Activated CD8-positive, alpha-beta memory T cell treated with anti-CD3 and anti-CD28 coated beads, Interleukin-2, amount 50 U/mL, for 24 hours (primary cell): ENCODE results near the gene CDC25A.
"Not testable (repeated sequence)": the region's sequence is repeated elsewhere in the genome, so short reads cannot be mapped to it uniquely, and the experiment has no call there.

ENCODE experiments used
- DNase-seq: peaks from one replicate; pipeline ENCODE4 v3.0.0-alpha.2; 2020; ENCODE audit errors: extremely low read depth

Gene CDC25A

DNA sequence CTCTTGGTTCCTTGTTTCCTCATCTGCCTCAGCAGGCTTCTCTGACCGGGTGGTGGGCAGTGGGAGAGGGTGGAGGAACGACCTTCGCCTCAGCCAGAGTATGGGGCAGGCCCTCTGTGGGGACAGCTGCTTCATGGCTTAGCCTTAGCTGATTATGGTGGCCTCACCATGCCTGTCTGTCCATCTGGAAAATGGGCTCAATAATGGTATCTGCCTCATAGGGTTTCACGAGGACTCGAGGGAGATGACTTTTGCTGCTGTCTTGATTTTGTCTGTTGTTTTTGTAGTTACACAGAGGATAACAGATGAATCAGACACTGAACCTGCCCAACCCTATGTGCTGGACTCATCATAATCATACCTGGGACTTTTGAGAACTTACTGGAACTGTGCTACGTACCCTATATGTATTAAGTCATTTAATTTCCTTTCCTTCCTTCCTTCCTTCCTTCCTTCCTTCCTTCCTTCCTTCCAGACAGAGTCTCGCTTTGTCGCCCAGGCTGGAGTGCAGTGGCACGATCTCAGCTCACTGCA is 46.5 kb downstream of the CDC25A start:
- no peak for DNase-seq

GRCh38 chr3:48140936-48141603 is 47.1 kb downstream of the CDC25A start:
- DNase-seq: no peak

GRCh38 chr3:48140336-48140757 is 47.9 kb downstream of the CDC25A start:
- DNase-seq: no peak

DNA sequence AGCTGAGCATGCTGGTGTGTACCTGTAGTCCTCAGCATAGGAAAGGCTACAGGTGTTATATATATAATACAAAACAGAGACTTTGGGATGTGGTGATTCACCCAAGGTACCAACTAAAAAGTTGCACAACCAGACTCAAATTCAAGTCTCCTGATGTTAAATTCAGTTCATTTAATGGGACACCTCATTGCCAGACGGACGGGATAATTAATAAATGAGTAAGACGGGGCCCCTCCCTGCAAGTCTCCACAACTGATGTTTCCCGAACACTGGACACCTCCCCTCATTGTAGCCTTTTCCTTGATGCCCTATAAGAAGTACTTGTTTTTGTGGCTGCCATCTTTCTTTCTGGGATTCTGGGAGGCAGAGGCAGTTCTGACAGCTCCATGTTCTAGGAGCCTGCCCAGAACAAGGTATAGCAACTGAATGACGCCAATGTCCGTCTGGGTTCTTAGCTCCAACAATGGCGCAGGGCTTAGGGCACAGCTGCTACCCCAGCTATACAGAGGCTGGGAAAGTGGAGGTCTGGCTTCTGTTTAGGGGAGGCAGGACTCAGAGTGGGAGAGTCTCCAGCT is 50.7 kb downstream of the CDC25A start:
- no peak for DNase-seq

DNA sequence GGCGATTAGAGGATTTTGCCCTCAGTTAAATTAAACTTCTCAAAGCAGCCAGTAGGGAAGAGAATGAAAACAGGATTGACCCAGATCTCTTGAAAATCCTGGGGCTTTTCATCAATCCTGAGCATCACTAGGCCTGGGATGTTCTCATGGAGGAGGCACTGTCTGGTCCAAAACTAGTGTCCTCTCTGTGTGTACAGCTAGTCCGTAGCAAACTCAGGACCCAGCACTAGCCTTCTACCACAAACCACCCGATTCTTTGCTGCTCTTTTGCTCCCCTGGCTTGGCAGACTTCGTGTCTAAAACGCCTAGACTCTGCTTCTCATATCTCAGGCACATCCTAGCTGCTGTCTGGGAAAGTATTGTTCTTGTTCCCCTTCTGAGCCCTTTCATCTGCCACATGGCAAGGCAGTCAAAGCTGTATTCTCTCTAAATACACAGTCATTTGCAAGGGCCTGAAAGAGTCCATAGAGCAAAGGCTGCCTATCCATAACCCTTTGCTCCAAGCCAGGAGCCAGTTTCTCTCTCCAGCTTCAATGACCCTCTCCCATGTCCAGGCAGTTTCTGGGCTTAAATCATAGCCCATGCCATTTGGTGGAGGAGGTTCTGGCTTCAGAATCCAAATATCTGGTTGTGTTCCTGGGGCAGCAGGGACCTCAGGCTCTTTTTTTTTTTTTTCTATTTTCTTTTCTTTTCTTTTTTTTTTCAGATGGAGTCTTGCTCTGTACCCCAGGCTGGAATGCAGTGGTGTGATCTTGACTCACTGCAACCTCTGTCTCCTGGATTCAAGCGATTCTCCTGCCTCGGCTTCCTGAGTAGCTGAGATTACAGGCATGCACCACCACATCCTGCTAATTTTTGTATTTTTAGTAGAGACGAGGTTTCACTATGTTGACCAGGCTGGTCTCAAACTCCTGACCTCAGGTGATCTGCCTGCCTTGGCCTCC is 52.4 kb downstream of the CDC25A start:
- no peak for DNase-seq

DNA sequence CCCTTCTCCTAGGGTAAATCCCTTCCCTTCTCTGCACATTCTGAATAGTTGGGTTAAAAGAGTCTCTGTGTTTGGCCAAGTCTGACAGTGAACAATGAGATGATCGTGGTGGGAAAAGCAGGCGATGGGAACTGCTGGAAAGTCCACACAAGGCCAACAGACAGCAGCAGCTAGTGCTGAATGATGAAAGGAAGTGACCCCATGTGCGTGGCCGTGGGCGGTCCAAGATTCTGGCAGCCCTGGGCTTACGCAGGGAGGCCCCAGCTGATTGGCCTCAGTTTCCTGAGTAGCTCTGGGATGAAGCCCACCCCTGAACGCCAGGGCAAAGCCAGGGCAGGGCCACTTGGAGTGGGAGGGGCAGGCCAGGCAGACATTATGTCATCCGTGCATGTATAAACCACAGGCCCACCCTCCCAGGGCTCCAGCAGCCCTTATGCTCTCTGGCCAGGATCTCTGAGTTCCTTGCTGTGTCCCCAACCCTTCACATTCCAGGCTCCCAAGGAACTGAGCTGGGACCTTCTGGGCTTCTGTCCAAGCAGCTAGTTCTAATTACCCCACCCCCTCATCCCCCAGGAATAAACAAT is 57.8 kb downstream of the CDC25A start:
- no peak for DNase-seq

DNA sequence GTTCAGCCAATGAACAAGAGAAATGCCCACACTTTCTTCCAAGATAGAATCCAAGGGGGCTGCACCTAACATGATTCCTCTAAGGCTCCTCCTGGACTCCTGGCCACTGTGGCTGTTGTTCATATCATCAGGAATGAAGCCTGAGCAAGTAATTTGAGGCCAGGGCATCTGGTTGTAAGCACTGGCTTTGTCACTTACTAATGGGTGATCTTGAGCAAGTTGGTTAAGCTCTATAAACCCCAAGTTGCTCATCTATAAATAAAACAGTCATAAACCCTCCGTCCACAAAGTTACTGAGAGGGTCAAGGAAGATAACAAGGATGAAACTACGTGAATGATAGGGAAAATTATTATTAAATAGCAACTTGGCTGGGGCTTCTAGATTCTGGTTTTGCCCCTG is 58.3 kb downstream of the CDC25A start:
- DNase-seq: no peak

DNA sequence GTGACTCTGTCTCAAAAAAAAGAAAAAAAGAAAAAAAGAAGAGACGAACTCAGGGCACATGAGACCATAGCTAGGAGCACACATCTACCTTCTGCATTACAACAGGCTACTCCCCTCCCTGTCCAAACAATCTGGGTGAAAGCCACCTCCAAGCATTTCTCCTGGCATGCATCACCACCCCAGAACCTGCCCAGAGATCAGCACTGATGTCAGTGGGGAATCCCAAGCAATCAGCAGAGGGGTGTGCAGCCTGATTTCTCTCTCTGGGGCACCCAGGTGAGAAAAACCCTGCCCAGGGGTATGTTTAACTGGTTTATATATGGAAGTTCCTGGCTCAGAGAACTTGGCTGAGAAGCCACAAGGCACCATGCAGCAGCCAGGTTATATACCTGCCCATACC is 59.4 kb downstream of the CDC25A start:
- no peak for DNase-seq

GRCh38 chr3:48125886-48126622 is 62.2 kb downstream of the CDC25A start:
- DNase-seq: no peak

GRCh38 chr3:48125013-48125705 is 63.1 kb downstream of the CDC25A start:
- DNase-seq: no peak

DNA sequence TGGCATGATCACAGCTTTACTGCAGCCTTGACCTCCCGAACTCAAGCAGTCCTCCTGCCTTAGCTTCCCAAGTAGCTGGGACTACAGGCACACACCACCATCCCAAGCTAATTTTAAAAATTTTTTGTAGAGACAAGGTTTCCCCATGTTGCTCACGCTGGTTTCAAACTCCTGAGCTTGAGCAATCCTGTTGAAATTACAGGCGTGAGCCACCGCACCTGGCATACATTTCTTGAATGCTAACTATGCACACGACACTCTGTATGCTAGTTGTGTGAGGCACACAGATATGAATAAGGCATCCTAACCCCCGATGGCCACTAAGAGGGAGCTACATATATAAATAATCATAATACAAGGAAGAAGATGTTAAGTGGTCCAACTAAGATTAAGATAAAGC is 64.9 kb downstream of the CDC25A start:
- no peak for DNase-seq

DNA sequence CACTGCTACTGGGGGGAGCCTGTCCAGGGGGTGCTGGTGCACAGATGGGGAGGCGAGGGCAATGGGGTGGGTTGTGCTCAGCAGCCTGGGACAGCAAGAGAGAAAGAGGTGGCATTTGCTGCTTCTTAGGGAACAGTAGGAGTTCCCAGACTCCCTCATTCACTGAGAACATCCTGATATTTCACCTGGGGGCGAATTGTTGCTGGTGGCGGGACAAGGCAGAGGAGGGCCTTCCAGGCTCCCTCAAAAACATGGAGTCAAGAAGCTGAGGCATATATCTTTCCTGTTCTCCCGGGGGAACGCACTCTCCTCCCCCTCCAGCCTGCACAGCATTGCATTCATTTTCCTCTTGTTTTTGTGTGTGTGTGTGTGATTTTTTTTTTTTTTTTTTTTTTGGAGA is 65.7 kb downstream of the CDC25A start:
- no peak for DNase-seq

DNA sequence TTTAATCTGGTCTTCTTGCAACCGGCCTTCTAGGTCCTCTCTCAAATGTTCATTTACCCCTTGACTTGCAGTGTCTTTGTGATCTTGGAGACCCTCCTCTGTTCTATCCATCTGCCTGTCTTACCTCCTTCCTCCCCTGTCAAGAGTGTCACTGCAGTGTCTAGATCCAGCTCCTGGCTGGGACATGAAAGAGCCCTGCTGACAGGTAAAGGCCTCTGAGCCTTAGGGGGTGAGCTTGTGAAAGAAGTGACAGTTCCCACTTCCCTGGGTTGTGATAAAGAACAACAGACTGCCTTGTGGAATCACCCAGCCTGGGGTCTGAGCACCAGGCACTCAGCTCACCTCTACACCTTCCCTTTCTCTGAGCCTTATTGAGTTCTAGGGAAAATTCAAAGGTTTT is 68.0 kb downstream of the CDC25A start:
- no peak for DNase-seq

- no peak for DNase-seq
Measured at GRCh38 chr3:48119505-48120193, 68.6 kb downstream of the CDC25A start.

DNA sequence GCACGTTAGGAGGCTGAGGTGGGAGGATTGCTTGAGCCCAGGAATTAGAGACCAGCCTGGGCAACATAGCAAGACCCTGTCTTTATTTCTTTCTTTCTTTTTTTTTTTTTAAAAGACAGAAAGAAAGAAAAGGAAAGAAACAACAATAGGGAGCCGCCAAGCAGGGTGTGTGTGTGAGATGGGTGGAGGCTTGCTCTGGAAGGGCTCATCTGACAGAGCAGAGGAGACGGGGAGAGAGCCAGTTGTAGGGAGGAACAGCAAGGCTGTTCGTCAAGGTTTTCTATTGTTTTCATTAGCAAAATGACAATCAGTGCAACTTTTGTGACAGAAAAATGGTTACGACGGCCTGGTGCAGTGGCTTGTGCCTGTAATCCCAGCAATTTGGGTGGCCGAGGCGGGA is 69.3 kb downstream of the CDC25A start:
- no peak for DNase-seq

DNA sequence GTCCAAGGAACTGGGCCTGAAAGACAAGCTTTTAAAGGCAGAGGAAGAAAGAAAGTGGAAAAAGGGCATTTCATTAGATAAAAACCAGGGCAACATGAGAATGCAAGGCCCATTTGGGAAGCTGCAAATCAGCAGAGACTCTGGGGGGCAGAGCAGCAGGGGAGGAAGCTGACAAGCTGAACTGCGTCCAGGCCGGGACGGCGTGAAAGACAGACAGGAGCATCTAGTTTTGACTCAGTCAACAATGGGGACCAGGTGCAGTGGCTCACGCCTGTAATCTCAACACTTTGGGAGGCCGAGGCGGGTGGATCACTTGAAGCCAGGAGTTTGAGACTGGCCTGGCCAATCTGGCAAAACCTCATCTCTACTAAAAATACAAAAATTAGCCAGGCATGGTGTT is 69.9 kb downstream of the CDC25A start:
- no peak for DNase-seq

DNA sequence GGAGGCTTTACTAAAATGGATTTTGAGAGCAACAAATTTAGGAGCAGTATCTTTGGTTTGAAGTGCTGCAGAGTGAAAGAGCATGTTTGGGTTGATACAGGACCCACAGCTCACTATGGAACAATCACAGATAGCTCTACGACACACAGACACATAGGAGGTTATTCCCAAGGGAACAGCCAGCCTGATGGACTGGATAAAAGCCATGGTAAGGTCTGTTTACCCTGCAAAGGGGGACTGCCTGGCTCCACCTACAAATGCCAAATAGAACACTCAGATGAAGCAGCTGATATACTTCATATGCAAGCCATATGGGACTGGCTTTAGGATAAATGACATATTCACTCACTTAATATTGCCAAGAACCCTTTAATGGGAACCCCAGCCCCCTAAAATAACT is 75.4 kb downstream of the CDC25A start:
- no peak for DNase-seq

DNA sequence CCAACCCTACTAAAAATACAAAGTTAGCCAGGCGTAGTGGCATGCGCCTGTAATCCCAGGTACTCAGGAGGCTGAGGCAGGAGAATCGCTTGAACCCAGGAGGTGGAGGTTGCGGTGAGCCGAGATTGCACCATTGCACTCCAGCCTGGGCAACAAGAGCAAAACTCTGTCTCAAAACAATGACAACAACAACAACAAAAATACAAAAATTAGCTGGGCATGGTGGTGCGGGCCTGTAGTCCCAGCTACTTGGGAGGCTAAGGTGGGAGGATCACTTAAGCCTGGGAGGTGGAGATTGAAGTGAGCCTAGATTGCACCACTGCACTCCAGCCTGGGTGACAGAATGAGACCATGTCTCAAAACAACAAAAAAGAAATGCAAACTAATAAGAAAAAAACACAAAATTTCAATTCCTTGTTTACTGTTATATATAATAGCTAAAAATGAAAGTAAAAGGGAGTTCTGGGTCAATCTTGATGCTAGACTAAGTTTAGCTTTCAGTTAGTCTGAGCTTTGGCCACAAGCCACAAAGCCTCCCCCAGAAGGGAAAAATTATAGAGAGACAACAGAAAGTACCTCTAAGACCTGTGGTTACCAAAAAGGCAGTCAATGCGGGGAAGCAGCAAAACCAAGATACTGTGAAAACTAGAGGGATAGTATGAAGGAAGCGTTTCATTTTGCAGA is 76.0 kb downstream of the CDC25A start:
- not testable (repeated sequence) for DNase-seq

DNA sequence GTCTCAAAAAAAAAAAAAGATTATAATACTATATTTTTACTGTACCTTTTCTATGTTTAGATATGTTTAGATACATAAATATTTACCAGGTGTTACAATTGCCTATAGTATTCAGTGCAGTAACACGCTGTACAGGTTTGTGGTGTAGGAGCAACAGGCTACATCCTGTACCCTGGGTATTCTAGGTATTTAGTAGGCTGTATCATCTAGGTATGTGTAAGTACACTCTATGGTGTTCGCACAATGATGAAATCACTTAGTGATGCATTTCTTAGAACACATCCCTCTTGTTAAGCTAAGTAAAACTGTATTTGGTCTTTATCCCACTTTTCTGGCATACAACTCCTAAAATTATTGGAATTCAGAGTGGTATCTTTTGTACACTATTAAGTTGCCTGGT is 77.8 kb downstream of the CDC25A start:
- no peak for DNase-seq

GRCh38 chr3:48107227-48107626 is 81.0 kb downstream of the CDC25A start:
- no peak for DNase-seq
